ENCODE data around the gene GPC1.
A peak's percentile ranks its signal among the peaks of the same experiment; 100 is the strongest.

GPC1 gene

DNA sequence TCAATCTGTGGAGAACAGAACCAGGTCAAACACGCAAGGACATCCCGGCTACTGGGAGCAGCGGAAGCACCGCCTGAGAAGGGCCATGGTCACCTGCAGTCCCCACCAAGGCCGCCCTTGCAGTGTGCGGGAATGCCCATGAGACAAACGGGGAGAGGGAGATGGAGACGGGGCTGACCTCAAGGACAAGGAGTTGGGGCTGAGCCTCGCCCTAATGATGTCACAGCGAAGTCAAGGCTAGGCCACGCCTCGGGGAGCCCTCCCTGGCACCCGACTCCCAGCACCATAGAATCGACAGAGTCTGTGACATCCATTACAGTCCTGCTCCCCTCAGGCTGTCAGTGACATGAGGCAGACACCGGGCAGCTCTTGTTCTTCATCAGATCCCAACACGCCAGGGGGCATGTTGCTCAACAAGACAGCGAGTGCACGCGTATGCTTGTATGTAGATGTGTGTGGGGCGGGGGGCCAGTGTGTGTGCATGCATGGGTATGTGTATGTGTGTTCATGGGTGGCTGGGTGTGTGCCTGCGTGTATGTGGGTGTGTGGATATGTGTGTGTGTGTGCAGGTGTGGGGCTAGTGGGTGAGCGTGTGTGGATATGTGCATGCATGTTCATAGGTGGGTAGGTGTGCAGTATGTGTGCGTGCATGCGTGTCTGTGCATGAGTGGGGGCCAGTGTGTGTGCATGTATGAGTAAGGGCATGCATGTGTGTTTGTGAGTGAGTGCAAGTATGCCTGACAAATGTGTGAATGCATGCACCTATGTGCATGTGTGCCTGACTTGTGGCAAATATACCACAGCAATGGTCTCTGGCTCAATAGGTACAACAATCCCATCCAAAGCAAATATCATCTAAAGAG, 65.3 kb downstream of the GPC1 start:
- DNase-seq (ENCODE audit: low read depth), result no peak

DNA sequence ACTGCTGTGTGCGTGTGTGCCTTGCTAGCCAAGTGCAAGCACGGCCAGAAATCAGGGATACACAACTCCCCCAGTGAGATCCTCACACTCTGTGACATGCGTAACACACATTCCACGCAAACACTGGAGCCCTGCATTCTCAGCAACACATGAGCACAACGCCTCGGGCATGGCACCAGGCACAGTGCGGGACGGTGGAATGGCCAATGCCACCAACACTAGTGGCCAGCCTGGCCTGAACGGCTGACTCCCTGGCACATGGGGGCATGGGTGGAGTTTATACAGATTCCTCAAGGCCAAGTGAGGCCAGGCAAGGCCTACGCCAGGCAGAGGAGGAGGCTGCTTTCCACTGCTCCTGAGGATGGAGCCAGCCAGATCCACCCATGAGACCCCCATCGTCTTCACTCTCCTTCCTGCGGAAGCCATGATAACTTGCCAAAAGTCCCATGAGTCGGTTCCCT, 66.1 kb downstream of the GPC1 start:
- no peak for DNase-seq (ENCODE audit: low read depth)

DNA sequence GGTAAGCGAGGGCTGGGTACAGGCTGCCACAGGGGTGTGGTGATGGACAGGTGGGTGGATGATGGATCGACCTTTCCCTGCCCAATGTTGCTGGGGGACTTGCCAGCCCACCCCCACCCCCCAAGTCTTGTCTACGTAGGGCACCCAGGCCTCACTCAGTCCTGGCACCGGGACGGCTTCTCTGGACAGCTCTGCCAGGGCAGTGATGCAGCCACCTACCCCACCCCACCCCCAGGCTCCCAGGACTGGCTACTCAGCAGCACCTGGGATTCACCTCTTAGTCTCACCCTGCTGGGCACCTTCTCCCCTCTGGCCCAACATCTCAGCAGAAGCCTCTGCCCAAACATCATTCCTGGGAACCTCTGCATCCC, 66.6 kb downstream of the GPC1 start:
- DNase-seq (ENCODE audit: low read depth), result no peak

DNA sequence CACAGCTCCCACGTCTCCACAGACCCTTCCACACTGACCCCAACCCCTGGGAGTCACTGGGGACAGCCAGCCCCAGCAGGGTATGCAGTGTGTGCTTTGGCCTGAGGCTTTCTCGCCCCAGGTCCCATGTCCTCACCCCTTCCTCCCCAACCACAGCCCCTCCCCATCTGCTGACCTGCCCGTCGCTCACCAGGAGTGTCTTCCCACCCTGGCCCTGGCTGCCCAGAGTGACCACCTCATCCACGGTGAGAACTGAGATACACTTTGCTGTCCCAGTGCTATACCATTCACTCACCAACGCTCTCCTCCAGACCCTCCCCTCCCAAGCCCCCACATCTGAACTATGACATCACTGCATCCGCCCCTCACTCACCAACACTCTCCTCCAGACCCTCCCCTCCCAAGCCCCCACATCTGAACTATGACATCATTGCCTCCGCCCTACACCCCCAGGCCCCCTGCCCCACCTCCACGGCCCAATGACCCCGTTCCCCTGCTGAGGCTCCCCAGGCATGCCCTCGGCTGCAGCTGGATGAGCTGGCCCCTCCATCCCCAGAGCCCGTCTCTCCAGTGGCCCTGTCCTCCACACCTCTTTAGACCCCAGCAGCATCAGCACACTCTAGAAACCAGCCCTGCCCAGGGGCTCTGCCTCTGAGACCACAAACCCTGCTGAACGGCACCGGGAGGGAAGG, 67.1 kb downstream of the GPC1 start:
- DNase-seq (ENCODE audit: low read depth), result no peak

DNA sequence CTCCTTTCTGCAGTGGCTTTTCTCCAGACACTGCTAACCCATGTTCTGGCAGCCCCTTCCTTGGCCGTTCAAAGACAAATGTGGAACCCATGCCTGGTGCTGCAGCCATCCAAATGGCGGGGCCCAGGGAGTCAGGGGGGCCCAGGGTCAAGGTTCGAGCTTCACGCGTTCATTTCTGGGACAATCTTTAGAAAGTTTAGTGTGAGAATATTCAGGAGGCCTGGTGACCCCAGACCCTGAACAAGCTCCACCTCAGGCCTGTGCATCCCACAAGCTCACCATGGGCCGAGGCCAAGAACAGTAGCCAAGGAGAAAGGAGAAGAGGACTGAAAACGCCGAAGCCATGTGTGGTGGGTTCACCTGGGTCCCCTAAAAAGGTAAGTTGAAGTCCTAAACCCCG, 67.9 kb downstream of the GPC1 start:
- DNase-seq (ENCODE audit: low read depth), result no peak

DNA sequence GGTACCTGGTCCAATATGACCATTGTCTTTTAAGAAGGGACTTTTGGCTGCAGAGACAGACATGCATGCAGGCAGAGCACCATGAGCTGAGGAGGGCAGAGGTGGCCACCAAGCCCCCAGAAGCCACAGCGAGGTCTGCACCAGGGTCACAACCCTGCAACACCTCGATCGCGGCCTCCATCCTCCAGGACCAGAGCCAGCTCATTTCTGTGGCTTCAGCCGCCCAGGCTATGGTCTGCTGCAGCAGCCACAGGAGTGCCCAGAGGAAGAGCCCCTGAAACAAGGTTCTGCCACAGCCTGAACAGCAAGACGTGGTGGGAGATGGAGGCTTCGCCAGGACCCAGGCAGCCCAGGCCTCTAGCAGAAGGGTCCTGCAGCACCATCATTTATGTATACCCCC, 68.4 kb downstream of the GPC1 start:
- no peak for DNase-seq (ENCODE audit: low read depth)

DNA sequence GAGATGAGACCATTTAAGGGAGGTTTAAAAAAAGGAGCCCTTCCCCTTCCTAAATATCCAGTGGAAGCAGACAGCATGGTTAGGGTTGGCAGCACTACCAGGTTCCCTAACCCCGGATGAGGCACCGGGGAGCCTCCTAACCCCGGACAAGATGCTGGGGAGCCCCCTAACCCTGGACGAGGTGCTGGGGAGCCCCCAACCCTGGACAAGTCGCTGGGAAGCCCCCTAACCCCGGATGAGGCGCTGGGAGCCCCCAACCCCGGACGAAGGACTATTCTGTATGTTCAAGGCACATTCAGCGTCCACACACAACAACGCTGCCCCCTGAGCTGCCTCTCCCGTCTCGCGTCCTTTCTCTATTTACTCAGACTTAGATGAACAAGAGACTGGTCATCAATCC, 70.4 kb downstream of the GPC1 start:
- no peak for DNase-seq (ENCODE audit: low read depth)

DNA sequence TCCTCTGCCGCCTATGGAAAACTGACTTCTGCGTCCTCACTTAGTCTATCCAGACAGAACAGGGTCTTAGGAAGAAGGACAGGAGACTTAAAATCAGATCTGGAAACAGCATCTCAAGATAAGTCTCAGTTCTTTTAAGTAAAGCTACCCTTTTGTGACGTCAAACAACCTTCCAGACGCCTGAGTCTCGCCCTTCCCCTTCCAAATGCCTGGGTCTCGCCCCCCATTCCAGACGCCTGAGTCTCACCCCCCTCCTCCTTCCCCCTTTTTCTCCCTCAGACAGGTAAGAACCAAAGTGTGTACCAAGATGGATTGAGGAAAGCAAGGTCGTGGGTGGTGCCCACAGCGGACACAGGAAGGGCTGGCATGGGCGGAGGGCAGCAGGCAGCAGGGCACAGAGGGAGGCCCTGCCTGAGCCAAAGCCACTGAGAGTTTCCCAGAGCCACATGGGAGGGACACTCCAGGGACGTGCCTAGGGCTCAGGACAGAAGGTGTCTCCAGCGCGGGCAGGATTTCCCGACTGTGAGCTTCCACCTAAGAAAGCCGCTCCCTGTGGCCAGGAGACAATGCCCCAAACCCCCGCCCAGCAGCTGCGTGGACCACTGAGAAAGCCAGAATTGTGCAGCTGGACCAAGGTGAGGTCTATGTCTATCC, 71.1 kb downstream of the GPC1 start:
- DNase-seq (ENCODE audit: low read depth), result no peak

DNA sequence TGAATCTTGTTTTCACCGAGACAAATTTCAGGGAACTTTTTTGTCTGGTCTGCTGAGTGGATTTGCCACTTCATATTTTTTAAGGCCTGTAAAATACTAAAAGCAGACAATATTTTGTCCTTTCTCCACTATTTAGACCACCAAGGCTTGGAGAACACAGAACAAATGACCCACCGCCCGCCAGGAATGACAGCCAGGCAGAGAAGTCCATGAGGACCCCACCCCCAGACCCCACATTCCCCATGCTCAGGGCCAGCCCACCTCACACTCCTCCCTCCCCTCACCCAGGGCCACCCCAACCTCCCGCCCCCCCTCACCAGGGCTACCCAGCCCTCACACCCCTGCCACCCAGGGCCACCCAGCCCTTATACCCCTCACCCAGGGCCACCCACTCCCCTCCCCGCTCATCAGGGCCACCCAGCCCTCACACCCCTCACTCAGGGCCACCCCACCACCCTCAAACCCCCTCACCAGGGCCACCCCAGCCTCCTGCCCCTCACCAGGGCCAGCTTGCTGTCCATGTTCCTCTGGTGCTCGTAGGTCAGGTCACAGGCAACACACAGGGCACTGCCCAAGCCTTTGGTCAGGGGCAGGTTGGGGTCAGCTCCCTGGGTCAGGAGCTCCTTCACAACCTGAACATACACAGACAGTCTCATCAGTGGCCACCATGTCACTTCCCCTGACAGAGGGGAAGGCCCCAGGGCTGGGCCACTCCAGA, 71.8 kb downstream of the GPC1 start:
- DNase-seq (ENCODE audit: low read depth), result no peak

DNA sequence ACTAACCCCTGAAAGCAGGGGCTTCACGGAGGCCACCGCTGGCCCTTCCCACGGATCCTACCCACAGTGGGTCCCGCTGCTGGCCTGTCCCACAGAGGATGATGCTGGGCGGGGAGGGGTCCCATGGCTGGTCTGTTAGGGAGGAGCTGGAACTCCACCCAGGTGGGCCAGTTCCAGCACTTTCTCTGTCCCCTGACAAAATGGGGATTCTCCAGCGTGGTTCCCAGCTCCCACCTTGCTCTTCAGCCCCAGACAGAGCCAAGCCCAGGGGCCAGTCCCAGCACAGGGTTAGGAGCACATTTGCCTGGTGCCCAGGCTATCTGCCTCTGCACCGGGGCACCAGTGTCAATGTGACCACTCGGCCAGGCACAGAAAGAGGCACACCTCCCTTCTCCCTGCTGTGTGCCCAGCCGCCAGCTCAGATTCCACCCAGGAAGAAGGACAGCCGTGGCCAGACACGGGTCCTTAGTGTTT, 72.4 kb downstream of the GPC1 start:
- no peak for DNase-seq (ENCODE audit: low read depth)

DNA sequence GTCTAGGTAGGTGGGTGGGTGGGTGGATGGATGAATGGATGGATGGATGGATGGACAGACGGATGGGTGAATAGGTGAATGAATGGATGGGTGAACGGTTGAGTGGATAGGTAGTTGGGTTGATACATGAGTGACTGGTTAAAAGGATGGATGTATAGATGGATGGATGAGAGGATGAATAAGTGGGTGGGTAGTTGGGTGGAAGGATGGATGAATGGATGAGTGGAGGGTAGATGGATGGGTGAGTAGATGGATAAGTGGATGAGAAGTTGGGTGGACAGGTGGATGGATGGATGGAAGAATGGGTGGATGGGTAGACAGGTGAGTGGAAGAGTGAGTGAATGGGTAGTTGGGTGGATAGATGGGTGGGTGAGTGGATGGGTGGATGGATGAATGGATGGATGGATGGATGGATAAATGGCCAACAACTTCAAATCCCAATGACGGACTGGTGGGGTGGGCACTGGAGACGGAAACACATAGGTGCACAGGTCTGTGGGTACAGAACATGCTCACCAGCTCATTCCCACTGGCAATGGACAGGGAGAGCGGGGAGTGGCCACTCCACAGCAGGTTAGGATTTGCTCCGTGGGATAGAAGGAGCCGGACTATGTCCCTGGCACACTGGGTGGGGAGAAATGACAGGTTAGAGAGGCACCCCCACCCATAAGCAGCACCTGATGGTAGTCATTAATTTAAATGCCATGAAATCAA, 73.5 kb downstream of the GPC1 start:
- no peak for DNase-seq (ENCODE audit: low read depth)

DNA sequence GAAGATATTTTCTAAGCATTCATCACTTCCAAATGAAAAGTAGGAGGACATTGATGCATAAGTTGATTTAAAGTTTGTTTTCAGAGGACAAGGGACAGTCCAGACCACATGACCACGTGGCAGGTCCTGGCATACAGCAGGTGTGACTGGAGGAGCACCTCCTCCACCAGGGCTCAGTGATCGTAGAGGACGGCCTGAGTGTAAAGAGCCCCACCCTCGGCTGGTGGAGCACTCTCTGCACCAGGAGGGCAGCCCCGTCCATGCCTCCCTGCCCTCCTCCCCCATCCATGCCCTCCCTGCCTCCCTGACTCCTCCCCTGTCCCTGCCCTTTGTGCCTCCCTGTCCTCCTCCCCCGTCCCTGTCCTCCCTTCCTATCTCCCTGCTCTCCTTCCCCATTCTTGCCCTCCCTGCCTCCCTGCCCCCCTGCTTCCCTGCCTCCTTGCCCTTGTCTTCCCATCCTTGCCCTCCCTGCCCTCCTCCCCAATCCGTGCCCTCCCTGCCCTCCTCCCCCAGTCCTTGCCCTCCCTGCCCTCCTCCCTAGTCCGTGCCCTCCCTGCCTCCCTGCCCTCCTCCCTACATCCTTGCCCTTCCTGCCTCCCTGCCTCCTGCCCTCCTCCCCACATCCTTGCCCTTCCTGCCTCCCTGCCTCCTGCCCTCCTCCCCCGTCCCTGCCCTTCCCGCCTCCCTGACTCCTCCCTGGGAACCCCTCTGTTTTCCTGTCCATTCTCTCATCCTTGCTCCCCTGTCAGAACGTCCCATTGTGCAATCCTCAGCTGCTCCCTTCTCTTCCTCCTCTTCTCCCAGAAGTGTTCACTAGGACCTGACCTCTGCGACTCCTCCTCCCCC, 74.4 kb downstream of the GPC1 start:
- DNase-seq (ENCODE audit: low read depth), result no peak

DNA sequence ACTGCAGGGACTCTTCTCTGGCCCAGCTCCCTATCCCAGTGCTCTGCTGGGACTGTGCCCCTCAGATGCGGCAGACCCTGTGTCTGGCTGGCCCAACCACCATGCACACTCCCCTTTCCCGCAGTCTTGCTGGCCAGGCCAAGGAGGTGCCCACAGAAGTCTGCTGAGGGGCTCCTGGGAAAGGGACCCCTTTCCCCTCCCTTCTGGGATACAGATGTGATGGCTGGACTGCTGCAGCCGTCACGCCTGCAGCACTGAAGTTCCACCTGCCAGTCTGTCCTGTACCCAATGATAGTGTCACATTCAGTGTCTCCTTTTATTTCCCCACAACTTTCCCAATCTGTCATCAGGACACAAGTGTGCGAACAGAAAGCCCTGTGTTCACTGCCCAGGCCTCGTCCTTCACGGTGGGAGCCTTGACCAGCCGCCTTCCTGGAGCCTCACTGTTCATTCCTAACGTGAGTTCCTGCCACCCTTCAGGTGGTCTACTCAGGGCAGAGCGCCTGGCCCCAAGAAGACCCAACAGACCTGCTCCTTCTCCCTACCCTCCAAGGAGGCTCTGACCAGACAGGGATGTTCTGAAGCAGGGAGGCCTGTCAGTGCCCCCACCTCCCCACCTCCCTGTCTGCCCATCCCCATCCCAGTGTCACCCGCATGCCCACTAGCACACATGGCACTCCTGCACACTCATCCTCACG, 75.2 kb downstream of the GPC1 start:
- DNase-seq (ENCODE audit: low read depth), result no peak

DNA sequence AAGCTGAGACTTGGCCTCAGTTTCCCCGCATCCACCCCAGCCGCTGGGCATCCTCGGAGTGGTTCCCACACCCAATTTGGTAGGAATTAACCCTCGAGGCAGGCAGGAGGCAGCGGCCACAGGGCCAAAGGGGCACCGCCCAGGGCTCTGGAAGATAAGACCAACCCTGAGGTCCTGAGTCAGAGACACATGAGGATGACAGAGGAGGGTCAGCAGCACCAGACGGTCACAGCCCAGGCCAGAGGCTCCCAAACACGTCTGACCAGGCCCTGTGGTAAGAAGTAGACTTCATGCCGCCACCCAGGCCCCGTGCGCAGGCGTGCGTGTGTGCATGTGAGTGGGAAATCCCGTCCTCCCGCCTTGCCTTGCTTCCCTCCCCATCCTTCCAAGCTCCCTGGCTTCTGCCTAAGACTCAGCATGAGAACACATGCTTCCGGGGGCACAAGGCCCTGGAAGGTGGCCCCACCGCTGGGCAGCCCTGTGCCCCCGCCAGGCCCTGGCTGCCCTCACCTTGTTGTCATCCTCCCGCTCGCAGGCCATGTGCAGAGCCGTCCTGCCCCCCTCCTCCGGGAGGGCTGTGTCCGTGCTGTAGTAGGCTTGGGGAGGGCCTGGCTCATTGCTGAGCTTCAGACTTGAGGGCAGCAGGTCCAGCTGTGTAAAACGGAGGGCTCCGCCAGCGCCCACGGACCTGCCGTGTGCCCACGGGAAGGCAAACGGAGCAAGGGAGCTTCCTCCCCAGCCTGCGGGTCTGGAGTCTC, 76.1 kb downstream of the GPC1 start:
- DNase-seq (ENCODE audit: low read depth), result no peak

DNA sequence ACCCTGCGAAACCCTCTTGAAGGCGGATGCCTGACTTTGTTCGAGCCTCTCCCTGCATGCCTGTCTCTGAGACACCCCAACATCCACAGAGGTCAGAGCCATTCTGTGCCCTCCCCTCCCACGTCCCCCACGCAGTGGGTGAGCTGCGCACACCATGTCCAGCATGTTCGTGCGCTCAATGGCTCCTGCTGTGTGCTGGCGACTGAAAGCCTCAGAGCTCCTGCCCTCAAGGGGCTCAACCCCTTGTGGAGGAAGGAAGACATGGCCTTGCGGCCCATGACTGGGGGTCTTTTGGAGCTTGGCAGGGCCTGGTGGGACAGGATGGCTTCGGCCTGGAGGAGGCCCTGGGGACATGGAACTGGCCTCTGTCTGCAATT, 76.6 kb downstream of the GPC1 start:
- DNase-seq (ENCODE audit: low read depth), result no peak

DNA sequence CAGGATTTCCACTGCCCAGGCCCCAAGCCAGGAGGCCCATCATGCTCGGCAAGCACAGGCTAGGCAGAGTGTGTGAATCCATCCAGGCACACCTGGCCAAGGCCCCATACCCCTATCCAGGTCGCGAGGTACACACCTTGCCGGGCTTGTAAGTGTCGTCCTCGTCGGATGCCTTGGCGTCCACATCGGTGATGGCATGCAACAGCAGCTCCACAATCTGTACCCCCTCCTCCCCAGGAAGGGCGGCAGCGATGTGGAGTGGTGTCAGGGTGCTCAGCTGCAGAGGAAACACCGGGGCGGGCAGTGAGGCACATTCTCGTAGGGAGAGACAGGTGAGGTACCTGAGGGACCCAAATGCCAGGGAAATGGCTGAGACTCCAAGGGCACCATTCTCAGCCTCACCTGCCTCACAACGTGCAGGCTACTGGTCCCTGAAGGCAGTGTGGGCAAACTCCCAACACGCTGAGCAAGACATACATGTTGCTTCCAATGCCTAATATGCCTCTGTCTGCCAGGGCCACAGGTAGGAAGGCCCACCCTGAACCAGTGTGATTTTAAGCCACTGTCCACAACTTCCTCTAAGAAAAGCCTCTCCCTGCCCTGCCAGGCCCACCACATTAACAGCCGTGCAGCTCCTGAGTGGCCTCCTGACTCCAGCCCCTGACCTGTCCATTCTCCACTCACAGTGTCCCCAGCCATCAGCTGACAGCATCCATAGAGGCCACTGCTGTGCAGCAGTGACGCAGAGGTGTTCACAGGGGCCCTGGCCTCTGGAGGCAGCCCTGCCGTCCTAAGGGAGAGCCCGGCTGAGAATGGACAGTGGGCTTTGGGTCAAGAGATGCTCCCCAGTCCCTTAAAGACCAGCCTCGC, 77.4 kb downstream of the GPC1 start:
- DNase-seq (ENCODE audit: low read depth), result no peak

DNA sequence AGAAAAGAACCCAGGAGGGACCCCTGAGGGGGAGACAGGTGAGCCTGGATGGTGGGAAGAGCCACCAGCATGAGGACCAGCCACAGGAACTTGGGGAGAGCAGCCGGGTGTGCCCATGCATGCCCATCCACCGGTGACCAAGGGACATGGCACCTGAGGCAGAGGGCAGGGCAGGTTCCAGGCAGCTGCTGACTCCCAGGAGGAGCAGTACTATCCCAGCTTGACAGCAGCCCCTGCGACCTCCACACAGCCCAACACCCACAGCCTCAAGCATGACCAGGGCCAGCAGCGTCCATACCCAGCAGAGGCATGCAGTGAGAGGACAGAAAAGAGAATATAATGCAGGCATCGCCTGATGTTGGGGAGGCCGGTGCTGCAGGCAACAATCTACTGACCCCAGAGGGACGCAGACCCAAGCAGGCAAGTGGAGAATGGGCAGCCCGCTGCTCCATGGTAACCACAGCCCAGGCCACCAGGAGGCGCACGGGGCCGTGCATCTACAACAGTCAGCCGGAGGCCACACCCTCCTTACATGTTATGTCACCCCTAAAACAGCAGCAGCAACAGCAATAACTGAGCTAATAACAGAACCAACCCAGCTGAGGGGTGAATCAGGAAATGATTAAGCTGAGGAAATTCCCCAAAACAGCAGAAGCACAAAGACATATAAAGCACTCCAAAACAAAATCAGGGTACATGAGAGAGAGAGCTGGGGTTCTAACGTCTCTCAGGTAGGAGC, 78.3 kb downstream of the GPC1 start:
- DNase-seq (ENCODE audit: low read depth), result peak; percentile 12

DNA sequence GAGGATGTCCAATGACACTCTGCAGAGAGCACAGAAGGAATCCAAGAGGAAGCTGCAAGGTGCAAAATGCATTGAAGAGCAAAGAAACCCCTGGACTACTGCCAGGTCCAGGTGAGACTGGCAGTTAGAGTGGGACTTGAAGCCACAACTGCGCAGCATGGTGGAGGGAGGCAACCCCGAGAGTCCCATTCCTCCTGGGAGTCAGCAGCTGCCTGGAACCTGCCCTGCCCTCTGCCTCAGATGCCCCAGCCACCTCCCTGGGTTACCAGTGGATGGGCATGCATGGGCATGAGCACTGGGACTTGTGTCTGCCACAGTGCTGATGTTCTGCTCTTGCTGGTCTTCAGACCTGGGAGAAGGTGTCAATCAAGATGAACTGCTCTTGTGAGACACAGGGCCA, 79.2 kb downstream of the GPC1 start:
- no peak for DNase-seq (ENCODE audit: low read depth)
